ENCODE data around the gene SPTBN1. TPM values are rescaled to one million over a fixed set of nuclear protein-coding genes. Genes with fewer than 3 reads are reported as not detected.

The SPTBN1 gene
- total and polyA plus RNA-seq, 2 of the 13 experiments (the other 11 are each of a cell fraction or from before 2014, with no cell fraction given) = 123 to 299 TPM

DNA sequence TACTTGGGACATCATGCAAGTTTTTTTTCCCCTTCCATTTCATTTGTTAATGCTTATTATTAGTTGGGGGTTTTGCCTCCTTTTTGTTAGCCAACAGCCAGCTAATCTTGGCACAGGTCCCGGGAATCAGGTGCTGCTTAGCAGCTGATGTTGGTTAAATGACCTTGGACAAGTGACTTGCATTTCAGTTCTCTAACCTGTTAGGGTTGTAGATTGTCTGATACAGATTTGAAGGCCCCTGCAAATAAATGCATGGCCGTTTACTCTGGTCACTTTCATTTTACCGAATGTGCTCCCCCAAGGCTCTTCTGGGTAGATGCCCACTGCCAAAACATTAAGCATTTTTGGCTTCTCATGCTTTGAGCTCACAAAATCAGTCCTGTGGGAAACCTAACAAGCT is 120.9 kb downstream of the SPTBN1 start (continued):
- TF ChIP-seq ZNF704 (CRISPR knock-in tag; IDR thresholded peaks at IDR 0.05; ENCODE audit: borderline replicate concordance) (no peak), GFI1 (CRISPR knock-in tag; IDR thresholded peaks at IDR 0.05; ENCODE audit: borderline replicate concordance) (peak; percentile 55; the same call in 1 of the 2 replicates), TGIF2 (CRISPR knock-in tag; IDR thresholded peaks at IDR 0.05) (no peak), GABPA (IDR thresholded peaks at IDR 0.05; ENCODE audit: low read depth, low read length) (no peak), GABPA (CRISPR knock-in tag; IDR thresholded peaks at IDR 0.05; ENCODE audit: low read depth) (no peak), FOXK1 (CRISPR knock-in tag; IDR thresholded peaks at IDR 0.05; ENCODE audit: borderline replicate concordance, low read depth) (no peak; the same call in 1 of the 2 replicates), GATAD2A (CRISPR knock-in tag; IDR thresholded peaks at IDR 0.05) (peak; percentile 74), TCF7L2 (IDR thresholded peaks at IDR 0.05; ENCODE audit: low read depth, low read length) (no peak), JDP2 (CRISPR knock-in tag; IDR thresholded peaks at IDR 0.05; ENCODE audit: borderline replicate concordance) (no peak), ZNF83 (CRISPR knock-in tag; IDR thresholded peaks at IDR 0.05; ENCODE audit: borderline replicate concordance) (no peak), SMC3 (IDR thresholded peaks at IDR 0.05; ENCODE audit: low read length) (no peak), ZBTB46 (CRISPR knock-in tag; IDR thresholded peaks at IDR 0.05; ENCODE audit: borderline replicate concordance) (0 out of 2 replicates have a peak, but pooled peaks have one; percentile 78), ARNTL (CRISPR knock-in tag; IDR thresholded peaks at IDR 0.05) (no peak), ZNF788 (CRISPR knock-in tag; IDR thresholded peaks at IDR 0.05; ENCODE audit: borderline replicate concordance) (no peak), LCORL (IDR thresholded peaks at IDR 0.05) (no peak), LCORL (CRISPR knock-in tag; IDR thresholded peaks at IDR 0.05) (no peak), ZNF605 (CRISPR knock-in tag; IDR thresholded peaks at IDR 0.05) (no peak), ZNF317 (CRISPR knock-in tag; IDR thresholded peaks at IDR 0.05) (no peak), ZNF772 (CRISPR knock-in tag; IDR thresholded peaks at IDR 0.05) (no peak), RAD21 (CRISPR knock-in tag; IDR thresholded peaks at IDR 0.05) (no peak), ZKSCAN5 (CRISPR knock-in tag; IDR thresholded peaks at IDR 0.05) (no peak), SRF (IDR thresholded peaks at IDR 0.05; ENCODE audit: low read depth, low read length) (no peak), REXO4 (CRISPR knock-in tag; IDR thresholded peaks at IDR 0.05; ENCODE audit: borderline replicate concordance) (no peak), ZFP36 (IDR thresholded peaks at IDR 0.05; ENCODE audit: borderline replicate concordance, low read depth, low read length, partially characterized antibody) (no peak)
- TF ChIP-seq, protein P1, sequence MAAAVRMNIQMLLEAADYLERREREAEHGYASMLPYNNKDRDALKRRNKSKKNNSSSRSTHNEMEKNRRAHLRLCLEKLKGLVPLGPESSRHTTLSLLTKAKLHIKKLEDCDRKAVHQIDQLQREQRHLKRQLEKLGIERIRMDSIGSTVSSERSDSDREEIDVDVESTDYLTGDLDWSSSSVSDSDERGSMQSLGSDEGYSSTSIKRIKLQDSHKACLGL (CRISPR knock-in tag; IDR thresholded peaks at IDR 0.05) = no peak
- TF ChIP-seq, protein P2, sequence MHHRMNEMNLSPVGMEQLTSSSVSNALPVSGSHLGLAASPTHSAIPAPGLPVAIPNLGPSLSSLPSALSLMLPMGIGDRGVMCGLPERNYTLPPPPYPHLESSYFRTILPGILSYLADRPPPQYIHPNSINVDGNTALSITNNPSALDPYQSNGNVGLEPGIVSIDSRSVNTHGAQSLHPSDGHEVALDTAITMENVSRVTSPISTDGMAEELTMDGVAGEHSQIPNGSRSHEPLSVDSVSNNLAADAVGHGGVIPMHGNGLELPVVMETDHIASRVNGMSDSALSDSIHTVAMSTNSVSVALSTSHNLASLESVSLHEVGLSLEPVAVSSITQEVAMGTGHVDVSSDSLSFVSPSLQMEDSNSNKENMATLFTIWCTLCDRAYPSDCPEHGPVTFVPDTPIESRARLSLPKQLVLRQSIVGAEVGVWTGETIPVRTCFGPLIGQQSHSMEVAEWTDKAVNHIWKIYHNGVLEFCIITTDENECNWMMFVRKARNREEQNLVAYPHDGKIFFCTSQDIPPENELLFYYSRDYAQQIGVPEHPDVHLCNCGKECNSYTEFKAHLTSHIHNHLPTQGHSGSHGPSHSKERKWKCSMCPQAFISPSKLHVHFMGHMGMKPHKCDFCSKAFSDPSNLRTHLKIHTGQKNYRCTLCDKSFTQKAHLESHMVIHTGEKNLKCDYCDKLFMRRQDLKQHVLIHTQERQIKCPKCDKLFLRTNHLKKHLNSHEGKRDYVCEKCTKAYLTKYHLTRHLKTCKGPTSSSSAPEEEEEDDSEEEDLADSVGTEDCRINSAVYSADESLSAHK (CRISPR knock-in tag; IDR thresholded peaks at IDR 0.05; ENCODE audit: borderline replicate concordance) = no peak
- TF ChIP-seq, protein P3, sequence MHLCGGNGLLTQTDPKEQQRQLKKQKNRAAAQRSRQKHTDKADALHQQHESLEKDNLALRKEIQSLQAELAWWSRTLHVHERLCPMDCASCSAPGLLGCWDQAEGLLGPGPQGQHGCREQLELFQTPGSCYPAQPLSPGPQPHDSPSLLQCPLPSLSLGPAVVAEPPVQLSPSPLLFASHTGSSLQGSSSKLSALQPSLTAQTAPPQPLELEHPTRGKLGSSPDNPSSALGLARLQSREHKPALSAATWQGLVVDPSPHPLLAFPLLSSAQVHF (CRISPR knock-in tag; IDR thresholded peaks at IDR 0.05) = no peak
